SIG-M5 treated with dmso at 0.1 percent for 504 hours (cell line): ENCODE results near the gene PCP2.

Source experiments
- DNase-seq: peaks from one replicate; lab custom pipeline; 2025; ENCODE audit not compliant: unreplicated experiment; lab: John Stamatoyannopoulos, UW

The PCP2 gene

DNA sequence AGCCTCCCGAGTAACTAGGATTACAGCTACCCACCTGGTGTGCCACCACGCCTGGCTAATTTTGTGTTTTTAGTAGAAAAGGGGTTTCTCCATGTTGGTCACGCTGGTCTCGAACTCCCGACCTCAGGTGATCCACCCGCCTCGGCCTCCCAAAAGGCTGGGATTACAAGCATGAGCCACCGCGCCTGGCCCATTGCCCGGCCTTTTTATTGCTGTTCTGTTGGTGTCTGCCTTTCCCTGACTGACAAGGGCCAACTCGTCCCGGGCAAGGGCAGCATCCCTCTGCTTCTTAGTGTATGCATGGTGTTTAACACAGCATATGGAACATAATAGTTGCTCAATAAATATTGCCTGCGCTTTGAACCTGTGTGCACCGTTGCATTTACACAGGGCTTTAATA lies 29.1 kb upstream of the PCP2 start:
- no peak for DNase-seq

GRCh38 chr19:7661744-7662538 lies 28.4 kb upstream of the PCP2 start:
- DNase-seq, result no peak

DNA sequence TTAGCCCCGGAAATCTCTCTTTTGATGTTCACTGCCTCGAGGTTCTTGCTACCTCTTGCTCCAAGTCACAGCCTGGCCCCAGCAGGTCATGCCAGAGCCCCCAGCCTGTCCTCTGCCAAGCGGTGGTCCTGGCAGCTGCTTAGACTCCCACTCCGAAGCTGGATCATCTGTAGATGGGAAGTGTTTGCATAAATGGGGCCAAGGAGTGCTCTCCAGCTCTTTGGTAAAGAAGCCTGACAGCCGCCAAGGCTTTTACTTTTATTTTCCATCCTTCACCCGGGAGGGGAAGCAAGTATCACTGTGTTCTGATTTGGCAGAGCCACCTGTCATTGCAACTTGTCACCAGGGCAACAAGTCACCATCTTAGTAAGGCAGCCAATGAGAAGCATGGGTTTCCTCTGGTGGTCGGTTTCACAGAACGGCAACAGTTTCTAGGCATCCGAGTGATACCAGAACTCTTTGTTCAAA lies 24.7 kb upstream of the PCP2 start:
- peak; percentile 40 for DNase-seq

DNA sequence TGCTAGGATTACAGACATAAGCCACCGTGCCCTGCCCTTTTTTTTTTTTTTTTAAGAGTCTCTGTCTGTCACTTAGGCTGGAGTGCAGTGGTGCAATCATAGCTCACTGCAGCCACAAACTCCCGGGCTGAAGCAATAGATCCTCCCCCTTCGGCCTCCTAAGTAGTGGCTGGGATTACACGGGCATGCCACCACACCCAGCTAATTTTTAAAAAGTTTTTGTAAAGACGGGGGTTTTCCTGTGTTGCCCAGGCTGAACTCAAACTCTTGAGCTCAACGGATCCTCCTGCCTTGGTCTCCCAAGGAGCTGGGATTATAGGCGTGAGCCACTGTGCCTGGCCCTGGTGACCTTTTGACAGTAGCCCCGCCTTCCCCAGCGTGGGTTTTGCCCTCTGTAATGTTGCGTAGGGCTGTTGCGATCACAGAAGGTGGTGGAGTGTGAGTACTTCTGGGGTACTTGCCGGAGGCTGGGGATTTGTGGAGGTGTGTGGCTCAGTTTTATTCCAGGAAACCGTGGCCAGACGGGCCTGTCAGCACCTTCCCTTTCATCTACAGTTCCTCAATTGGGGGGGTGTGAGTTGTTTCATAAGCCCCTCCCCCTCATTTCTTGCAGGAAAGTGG lies 23.7 kb upstream of the PCP2 start:
- DNase-seq, result peak; percentile 87

DNA sequence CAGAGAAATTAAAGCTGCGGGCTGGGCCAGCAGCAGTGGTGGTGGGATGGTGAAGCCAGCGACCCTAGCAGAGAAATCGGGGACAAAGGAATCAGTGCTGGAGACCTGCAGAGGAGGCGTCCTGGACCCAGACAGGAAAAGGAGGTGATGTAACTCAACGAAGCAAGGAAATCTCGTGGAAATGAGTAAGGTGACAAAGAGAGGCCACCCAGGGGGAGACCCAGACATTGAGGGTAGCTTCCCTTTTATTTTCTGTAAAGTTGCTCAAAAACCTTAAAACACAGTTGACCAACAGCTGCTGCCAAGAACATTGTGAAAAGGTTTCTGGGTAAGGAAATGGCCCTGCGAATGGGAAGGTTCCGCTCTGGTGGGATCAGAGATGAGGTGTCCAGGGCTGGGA lies 22.1 kb upstream of the PCP2 start:
- DNase-seq, result peak; percentile 93

- DNase-seq, result no peak
These were observed 20.9 kb upstream of the PCP2 start for GRCh38 chr19:7654401-7654800.

DNA sequence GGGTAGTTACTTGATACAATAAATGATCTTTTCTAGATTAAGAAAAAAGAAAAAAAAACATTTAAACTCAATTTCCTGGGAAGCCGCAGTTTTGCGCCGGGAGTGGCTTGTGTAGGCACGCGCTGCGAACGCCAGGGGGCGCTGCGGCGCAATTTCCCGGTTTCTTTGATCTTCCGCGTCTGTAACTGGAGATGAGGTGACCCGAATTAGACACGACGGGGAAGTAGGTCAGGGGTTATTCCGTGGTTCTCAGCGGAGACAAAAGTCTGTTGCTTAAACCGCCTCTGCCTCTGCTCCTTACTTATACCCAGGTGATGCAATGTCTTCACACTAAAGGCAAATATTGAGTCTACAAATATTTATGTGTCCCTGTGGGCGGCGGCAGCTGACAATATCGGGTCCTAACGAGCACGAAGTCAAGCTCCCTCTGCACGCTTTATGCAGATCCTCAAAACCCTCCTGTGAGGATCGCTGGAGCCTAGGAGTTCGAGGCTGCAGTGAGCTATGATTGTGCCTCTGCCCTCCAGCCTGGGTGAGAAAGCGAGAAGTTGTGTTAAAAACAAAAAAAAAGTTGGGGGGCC lies 18.6 kb upstream of the PCP2 start:
- peak; percentile 99 for DNase-seq

- no peak for DNase-seq
These were observed 16.6 kb upstream of the PCP2 start for GRCh38 chr19:7650148-7650547.

GRCh38 chr19:7648265-7649014 lies 14.9 kb upstream of the PCP2 start:
- DNase-seq, result no peak

- no peak for DNase-seq
These were observed 13.6 kb upstream of the PCP2 start for GRCh38 chr19:7647156-7647555.

GRCh38 chr19:7646426-7646700 lies 12.8 kb upstream of the PCP2 start:
- DNase-seq, result no peak

GRCh38 chr19:7645656-7646425 lies 12.3 kb upstream of the PCP2 start:
- DNase-seq, result peak; percentile 70

DNA sequence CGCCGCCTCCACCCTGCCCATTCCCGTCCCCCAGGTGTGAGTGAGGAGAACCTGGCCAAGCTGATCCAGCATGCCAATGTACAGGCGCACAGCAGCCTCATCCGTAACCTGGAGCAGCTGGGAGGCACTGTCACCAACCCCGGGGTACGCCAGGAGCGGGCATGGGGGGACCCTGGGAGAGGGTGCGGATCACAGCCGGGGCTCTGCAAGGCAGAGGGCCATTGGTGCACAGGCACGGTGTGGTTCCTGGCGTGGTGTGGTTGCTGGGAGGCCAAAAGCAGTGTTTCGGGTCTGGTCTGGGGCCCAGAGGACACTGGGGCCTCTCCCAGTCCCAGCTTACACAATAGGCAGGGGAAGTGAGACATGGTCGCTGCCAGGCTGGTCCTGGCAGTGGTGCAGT lies 11.6 kb upstream of the PCP2 start:
- peak; percentile 74 for DNase-seq

DNA sequence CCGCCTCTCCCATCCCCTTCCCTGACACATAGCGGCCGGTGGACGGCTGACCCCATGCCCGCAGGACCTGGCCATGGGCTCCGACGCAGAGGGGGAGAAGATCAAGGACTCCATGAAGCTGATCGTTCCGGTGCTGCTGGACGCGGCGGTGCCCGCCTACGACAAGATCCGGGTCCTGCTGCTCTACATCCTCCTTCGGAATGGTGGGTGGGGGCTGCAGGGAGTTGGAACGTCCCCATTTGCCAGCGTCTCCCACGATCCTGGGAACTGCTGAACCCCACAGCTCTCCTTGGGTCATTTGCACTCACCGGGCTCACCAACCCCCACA lies 11.0 kb upstream of the PCP2 start:
- DNase-seq, result no peak

DNA sequence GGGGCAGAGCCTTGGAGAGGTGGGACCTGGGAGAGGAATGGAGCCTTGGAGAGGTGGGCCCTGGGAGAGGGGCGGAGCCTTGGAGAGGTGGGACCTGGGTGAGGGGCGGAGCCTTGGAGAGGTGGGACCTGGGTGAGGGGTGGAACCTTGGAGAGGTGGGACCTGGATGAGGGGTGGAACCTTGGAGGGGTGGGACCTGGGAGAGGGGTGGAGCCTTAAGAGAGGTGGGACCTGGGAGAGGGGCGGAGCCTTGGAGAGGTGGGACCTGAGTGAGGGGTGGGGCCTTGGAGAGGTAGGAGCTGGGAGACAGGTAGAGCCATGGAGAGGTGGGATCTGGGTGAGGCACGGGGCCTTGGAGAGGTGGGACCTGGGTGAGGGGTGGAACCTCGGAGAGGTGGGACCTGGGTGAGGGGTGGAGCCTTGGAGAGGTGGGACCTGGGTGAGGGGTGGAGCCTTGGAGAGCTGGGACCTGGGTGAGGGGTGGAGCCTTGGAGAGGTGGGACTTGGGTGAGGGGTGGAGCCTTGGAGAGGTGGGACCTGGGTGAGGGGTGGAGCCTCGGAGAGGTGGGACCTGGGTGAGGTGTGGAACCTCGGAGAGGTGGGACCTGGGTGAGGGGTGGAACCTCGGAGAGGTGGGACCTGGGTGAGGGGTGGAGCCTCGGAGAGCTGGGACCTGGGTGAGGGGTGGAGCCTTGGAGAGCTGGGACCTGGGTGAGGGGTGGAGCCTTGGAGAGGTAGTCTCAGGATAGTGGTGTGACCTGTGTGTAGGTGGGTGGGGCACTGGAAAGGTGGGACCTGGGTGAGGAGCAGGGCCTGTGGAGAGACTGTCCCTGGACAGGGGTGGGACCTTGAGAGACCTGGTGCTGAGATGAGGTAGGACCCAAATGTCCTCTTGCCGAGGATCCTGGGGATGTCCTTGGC lies 10.4 kb upstream of the PCP2 start:
- peak; percentile 26 for DNase-seq

- no peak for DNase-seq
These were observed 9.5 kb upstream of the PCP2 start for GRCh38 chr19:7643031-7643415.

- no peak for DNase-seq
These were observed 8.9 kb upstream of the PCP2 start for GRCh38 chr19:7642295-7643030.

DNA sequence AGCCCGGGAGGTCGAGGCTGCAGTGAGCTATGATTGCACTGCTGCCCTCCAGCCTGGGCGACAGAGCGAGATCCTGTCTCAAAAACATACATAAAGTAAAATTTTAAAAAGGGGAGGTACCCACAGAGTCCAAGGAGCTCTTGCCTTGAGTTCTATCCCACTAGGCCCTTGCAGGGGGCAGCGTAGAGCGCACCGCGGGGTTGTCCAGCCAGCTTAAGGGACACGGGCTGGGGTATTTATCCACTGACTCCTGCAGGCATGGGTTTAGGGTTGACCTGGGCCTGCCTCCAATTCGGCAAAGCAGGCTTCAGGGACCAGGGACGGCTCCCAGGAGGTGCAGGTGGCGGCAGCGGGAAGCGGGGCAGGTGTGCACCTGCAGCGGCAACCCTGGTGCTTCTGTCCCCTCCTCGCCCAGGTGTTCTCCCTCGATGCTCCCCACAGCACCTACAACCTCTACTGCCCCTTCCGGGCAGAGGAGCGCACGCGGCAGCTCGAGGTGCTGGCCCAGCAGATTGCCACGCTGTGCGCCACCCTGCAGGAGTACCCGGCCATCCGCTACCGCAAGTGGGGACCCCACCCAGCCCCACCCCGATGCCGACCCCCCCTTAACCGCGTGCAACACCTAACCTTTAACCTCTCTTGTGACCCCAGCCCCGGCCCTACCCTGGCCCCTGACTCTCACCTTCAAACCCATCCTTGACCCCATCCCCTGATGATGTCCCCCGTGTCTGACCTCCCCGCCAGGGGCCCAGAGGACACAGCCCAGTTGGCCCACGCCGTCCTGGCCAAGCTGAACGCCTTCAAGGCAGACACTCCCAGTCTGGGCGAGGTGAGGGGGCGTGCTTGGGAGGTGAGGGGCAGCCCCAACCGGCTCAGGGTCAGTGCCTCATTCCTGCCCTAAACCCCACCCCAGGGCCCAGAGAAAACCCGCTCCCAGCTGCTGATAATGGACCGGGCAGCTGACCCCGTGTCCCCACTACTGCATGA lies 8.1 kb upstream of the PCP2 start:
- DNase-seq, result no peak
